Body of pancreas (tissue), 4 donors: ENCODE results near the gene ERC2. TPM values are rescaled to one million over a fixed set of nuclear protein-coding genes. Genes with fewer than 3 reads are reported as not detected.
"Not testable (repeated sequence)": the region's sequence is repeated elsewhere in the genome, so short reads cannot be mapped to it uniquely, and the experiment has no call there.

Experiments used
- ATAC-seq: fragments of 150-250 bp; one replicate; pipeline ENCODE4 v1.9.1; 2016
- DNase-seq, 4 donors: peaks; one replicate each; pipeline ENCODE4 v3.0.0-alpha.2; 2019
- H3K27ac ChIP-seq, 4 donors: fragments of 200-600 bp; sonication (generic); 1 replicate in 3 of 4; 2 replicates in 1 of 4; pipeline versions ENCODE4 v1.5.1 to v1.6.1; 2016 to 2019; ENCODE audit warnings: mild to moderate bottlenecking in 1 of 4, mixed read lengths in 1 of 4, moderate library complexity in 1 of 4
- H3K27me3 ChIP-seq, 2 donors: fragments of 200-600 bp; sonication (generic); one replicate each; pipeline ENCODE4 v1.6.0; 2016; ENCODE audit warnings: mild to moderate bottlenecking in 1 of 2
- H3K36me3 ChIP-seq, 2 donors: fragments of 200-600 bp; sonication (generic); replicated peaks in 1 of 2; 2 replicates each; pipeline ENCODE4 v1.5.1; 2016; ENCODE audit warnings: low read depth in 2 of 2; ENCODE audit not compliant: insufficient read depth in 1 of 2
- H3K4me1 ChIP-seq: fragments of 200-600 bp; sonication (generic); one replicate; pipeline ENCODE4 v1.6.0; 2016
- H3K4me3 ChIP-seq, 2 donors: fragments of 200-600 bp; sonication (generic); 1 replicate in 1 of 2; 2 replicates in 1 of 2; pipeline ENCODE4 v1.5.1; 2016 to 2019
- H3K9me3 ChIP-seq, 3 donors: fragments of 200-600 bp; sonication (generic); 1 replicate in 2 of 3; 2 replicates in 1 of 3; pipeline ENCODE4 v1.5.1; 2016
- POLR2A ChIP-seq, 3 donors: fragments of 450-650 bp; IDR thresholded peaks; one replicate each; pipeline ENCODE4 v1.6.1; 2016; ENCODE audit warnings: antibody characterized with exemption in 3 of 3, mild to moderate bottlenecking in 2 of 3
- WGBS, 2 donors: methylation state at CpG; one replicate each; pipeline ENCODE4 v1.1.5; 2017; 5-methylcytosine and 5-hydroxymethylcytosine counted together
- intact Hi-C: fragments of 100-400 bp; cut with DNase I; formaldehyde crosslinking; loops from one replicate; pipeline ENCODE4 v1.15.1; 2023
- total RNA-seq, 2 donors: library from RNA; depleted of rRNA; stranded (reverse); fragments of >200 nt; gene quantifications; one replicate each; pipeline ENCODE4 v1.1.0, GENCODE V29; 2016
- TF ChIP-seq, protein P1 (sequence below), 7 experiments: fragments of 450-650 bp in 4 of 7; fragments of 200-600 bp in 3 of 7; sonication (generic) in 3 of 7; IDR thresholded peaks; one replicate each; pipeline ENCODE4 v1.5.1; 2016 to 2019; ENCODE audit warnings: antibody characterized with exemption in 7 of 7

ERC2 gene
- total RNA-seq, 2 donors from 2014 or later, result 4.0 to 4.7 TPM

DNA sequence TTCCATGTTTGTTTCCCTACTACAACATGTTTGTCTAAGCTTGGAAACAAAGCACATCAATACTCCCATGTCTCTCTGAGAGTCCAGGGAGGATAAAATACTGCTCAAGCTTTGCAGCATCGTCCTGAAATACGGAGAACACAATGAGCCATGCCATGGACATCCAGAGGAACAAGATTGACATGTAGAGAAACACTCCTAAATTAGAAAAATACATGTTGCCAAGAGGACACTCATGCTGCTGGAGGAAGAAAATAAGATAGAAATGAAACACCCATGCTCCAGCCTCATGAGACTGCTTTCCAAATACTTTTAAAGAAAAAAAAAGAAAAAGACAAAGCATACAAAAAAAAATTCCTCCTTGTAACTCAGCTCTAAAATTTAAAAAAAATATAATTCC, 387.0 kb downstream of the ERC2 start:
- 53 to 59% methylated on average over 2 of the region's 2 CpGs for WGBS, 2 donors
- Histone ChIP-seq H3K9me3 (no peaks in the 10 kb centered on the region), H3K36me3 (no peaks in the 10 kb centered on the region), H3K4me1 (no peaks in the 10 kb centered on the region), H3K27me3 (no peaks in the 10 kb centered on the region), H3K4me3 (no peak overlapping the region), H3K27ac (no peak overlapping the region)
- intact Hi-C loops, result no loop called here
- ATAC-seq, result no peak
- no peak for DNase-seq
- TF ChIP-seq POLR2A (IDR thresholded peaks at IDR 0.05), result no peak
- TF ChIP-seq, protein P1, sequence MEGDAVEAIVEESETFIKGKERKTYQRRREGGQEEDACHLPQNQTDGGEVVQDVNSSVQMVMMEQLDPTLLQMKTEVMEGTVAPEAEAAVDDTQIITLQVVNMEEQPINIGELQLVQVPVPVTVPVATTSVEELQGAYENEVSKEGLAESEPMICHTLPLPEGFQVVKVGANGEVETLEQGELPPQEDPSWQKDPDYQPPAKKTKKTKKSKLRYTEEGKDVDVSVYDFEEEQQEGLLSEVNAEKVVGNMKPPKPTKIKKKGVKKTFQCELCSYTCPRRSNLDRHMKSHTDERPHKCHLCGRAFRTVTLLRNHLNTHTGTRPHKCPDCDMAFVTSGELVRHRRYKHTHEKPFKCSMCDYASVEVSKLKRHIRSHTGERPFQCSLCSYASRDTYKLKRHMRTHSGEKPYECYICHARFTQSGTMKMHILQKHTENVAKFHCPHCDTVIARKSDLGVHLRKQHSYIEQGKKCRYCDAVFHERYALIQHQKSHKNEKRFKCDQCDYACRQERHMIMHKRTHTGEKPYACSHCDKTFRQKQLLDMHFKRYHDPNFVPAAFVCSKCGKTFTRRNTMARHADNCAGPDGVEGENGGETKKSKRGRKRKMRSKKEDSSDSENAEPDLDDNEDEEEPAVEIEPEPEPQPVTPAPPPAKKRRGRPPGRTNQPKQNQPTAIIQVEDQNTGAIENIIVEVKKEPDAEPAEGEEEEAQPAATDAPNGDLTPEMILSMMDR (IDR thresholded peaks at IDR 0.05), result no peak

GRCh38 chr3:56076746-56077145, 391.5 kb downstream of the ERC2 start:
- Histone ChIP-seq H3K4me1 (no peaks in the 10 kb centered on the region), H3K4me3 (no peak overlapping the region), H3K9me3 (no peaks in the 10 kb centered on the region), H3K36me3 (no peaks in the 10 kb centered on the region), H3K27ac (no peak overlapping the region), H3K27me3 (no peaks in the 10 kb centered on the region)
- no peak for ATAC-seq
- 59 to 64% methylated on average over 2 of the region's 2 CpGs for WGBS, 2 donors
- peak in 1 of 4 donors; percentile 15 for DNase-seq
- intact Hi-C loops, result no loop called here
- no peak for TF ChIP-seq POLR2A (IDR thresholded peaks at IDR 0.05)
- TF ChIP-seq, protein P1 (IDR thresholded peaks at IDR 0.05), result no peak

GRCh38 chr3:56075089-56075488, 393.2 kb downstream of the ERC2 start:
- intact Hi-C loops, result no loop called here
- no peaks in the 10 kb centered on the region for H3K9me3 ChIP-seq
- H3K4me3 ChIP-seq, result no peak overlapping the region
- ATAC-seq (no peak), DNase-seq (no peak)
- no peak overlapping the region for H3K27ac ChIP-seq
- no peaks in the 10 kb centered on the region for H3K27me3 ChIP-seq
- 85 to 100% methylated on average over 1 of the region's 1 CpG for WGBS, 2 donors
- TF ChIP-seq, protein P1 (IDR thresholded peaks at IDR 0.05), result no peak
- TF ChIP-seq POLR2A (IDR thresholded peaks at IDR 0.05), result no peak
- H3K4me1 ChIP-seq, result no peaks in the 10 kb centered on the region
- H3K36me3 ChIP-seq, result no peaks in the 10 kb centered on the region

DNA sequence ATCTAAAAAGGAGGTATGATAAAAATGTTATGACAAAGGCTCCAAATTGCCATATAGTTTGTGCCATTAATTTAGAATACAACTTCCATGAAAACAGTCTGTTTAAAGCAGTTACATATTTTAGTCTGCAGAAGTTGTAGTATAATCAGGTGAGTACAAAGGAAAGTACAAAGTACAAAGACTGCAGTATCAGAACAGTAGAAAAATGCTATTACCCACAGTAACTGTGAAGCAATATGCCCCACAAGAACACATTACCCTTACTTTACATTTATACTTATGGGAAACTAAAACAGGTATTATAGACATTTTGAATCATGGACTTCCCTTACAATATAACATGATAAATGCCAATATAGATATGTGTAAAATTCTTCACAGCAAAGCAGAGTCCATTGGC, 398.5 kb downstream of the ERC2 start:
- DNase-seq (no peak), ATAC-seq (no peak)
- Histone ChIP-seq H3K9me3 (no peaks in the 10 kb centered on the region), H3K27ac (no peak overlapping the region), H3K36me3 (no peaks in the 10 kb centered on the region), H3K4me3 (no peak overlapping the region), H3K4me1 (no peaks in the 10 kb centered on the region), H3K27me3 (no peaks in the 10 kb centered on the region)
- intact Hi-C loops, result no loop called here
- TF ChIP-seq, protein P1 (IDR thresholded peaks at IDR 0.05), result no peak
- no peak for TF ChIP-seq POLR2A (IDR thresholded peaks at IDR 0.05)

DNA sequence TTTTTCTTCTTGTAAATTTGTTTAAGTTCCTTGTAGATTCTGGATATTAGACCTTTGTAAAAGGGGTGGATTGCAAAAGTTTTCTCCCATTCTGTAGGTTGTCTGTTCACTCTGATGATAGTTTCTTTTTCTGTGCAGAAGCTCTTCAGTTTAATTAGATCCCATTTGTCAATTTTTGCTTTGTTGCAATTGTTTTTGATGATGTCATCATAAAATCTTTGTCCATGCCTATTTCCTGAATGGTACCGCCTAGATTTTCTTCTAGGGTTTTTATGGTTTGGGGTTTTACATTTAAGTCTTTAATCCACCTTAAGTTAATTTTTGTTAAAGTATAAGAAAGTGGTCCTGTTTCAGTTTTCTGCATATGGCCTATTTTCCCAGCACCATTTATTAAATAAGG, 401.9 kb downstream of the ERC2 start:
- H3K36me3 ChIP-seq, H3K27me3 ChIP-seq, H3K4me3 ChIP-seq, H3K27ac ChIP-seq, H3K4me1 ChIP-seq, ATAC-seq, H3K9me3 ChIP-seq, DNase-seq, intact Hi-C loops: not testable (repeated sequence)
- 90 to 97% methylated on average over 1 of the region's 1 CpG for WGBS, 2 donors
